ENCODE results near the gene TRIM65.

TRIM65 gene

DNA sequence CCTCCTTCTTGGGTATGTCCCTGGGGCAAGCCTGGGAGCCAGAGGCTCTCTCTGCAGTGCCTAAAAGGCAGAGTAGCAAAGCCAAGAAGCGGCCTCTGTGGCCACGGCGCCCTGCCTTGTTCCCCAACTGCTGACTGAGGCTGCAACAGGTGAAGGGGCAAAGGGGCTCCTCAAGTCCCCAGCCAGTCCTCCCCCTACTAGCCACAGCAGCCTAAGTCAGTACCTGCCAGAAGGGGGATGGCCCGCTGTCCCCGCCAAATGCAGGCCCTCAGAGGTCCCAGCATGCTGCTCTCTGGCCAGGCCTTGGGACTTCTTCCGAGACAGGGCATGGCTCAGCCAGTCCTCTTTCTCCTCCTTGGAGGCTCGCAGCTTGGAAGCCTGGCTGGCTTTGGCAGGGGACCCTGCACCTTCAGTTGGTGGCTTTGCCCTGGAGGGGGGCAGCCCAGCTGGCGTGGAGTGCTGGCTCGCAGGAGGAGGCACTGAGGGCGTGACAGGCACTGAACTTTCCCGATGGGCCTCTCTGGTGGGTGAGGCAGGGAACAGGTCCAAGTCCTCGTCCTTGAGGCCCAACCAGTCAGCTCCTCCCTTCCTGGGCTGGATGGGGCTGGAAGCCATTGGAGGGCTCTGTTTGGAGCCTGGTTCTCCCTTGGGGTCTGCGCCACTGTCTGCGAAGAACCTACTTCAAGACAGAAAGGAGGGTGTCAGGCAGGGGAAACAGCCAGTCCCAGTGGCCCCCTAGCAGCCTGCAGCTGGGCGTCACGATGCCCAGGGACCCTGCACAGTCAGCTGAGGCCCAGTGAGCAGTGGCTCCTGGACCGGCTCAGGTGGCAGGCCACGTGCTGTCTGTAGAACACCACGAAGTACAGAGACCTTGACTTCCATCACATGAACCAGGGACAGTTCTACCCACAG, 26.5 kb upstream of the TRIM65 start:
- no peak for FAIRE-seq

GRCh38 chr17:75922173-75922961, 25.6 kb upstream of the TRIM65 start:
- FAIRE-seq (no peak), DNase-seq (ENCODE audit: insufficient read length, low spot score) (no peak)
- TF ChIP-seq CTCF (IDR thresholded peaks at IDR 0.05; ENCODE audit: insufficient read depth, missing control alignments) = no peak

More for the DNA sequence above, 26.5 kb upstream of the TRIM65 start:
- TF ChIP-seq CTCF (IDR thresholded peaks at IDR 0.05; ENCODE audit: insufficient read depth, missing control alignments) = no peak
- DNase-seq (ENCODE audit: insufficient read length, low spot score) = no peak

DNA sequence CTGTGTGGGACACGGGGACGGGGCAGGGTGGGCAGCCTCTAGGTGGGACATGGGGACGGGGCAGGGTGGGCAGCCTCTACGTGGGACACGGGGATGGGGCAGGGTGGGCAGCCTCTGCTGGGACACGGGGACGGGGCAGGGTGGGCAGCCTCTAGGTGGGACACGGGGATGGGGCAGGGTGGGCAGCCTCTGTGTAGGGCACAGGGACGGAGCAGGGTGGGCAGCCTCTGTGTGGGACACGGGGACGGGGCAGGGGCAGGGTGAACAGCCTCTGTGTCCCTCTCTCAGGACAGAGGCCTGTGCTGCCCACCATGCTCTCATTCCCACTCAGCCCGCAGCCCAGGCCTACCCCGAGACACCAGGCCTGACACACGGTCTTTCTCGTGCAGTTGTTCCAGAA, 24.8 kb upstream of the TRIM65 start:
- TF ChIP-seq CTCF (IDR thresholded peaks at IDR 0.05; ENCODE audit: insufficient read depth, missing control alignments) = no peak
- DNase-seq (ENCODE audit: insufficient read length, low spot score) (no peak), FAIRE-seq (no peak)

GRCh38 chr17:75920045-75920560, 23.4 kb upstream of the TRIM65 start:
- no peak for TF ChIP-seq CTCF (IDR thresholded peaks at IDR 0.05; ENCODE audit: insufficient read depth, missing control alignments)
- no peak for FAIRE-seq
- no peak for DNase-seq (ENCODE audit: insufficient read length, low spot score)

DNA sequence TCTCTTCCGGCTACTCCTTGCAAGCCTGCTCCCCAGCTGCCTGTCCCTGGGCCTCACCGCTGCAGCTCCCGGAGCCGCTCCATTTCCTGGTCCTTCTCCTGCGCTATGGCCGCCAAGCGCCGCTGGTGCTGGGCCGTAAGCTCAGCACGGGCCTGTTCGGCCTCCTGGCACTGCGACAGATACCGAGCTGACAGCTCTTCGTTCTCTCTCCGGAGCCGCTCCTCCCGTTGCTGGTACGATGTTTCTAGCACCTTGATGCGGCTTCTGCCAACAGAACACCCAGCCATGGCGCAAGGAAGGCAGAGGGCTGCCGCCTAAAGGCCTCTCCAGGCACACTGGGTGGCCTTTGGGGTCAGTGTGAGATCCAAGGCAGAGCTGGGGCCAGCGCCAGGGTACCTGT, 22.9 kb upstream of the TRIM65 start:
- TF ChIP-seq CTCF (IDR thresholded peaks at IDR 0.05; ENCODE audit: insufficient read depth, missing control alignments) = no peak
- FAIRE-seq (no peak), DNase-seq (ENCODE audit: insufficient read length, low spot score) (no peak)

GRCh38 chr17:75917917-75918445, 21.2 kb upstream of the TRIM65 start:
- FAIRE-seq = no peak
- DNase-seq (ENCODE audit: insufficient read length, low spot score) = no peak
- no peak for TF ChIP-seq CTCF (IDR thresholded peaks at IDR 0.05; ENCODE audit: insufficient read depth, missing control alignments)

Data from D721Med (cell line).